Body of pancreas (tissue), 4 donors: ENCODE measurements around the gene CLPTM1L. TPM values are rescaled to one million over a fixed set of nuclear protein-coding genes. Genes with fewer than 3 reads are reported as not detected.
"Not testable (repeated sequence)": the region's sequence is repeated elsewhere in the genome, so short reads cannot be mapped to it uniquely, and the experiment has no call there.

Source experiments
- ATAC-seq: fragments of 150-250 bp; one replicate; pipeline ENCODE4 v1.9.1; 2016
- DNase-seq, 4 donors: peaks; one replicate each; pipeline ENCODE4 v3.0.0-alpha.2; 2019
- H3K27ac ChIP-seq, 4 donors: fragments of 200-600 bp; sonication (generic); 1 replicate in 3 of 4; 2 replicates in 1 of 4; pipeline versions ENCODE4 v1.5.1 to v1.6.1; 2016 to 2019; ENCODE audit warnings: mild to moderate bottlenecking in 1 of 4, mixed read lengths in 1 of 4, moderate library complexity in 1 of 4
- H3K27me3 ChIP-seq, 2 donors: fragments of 200-600 bp; sonication (generic); one replicate each; pipeline ENCODE4 v1.6.0; 2016; ENCODE audit warnings: mild to moderate bottlenecking in 1 of 2
- H3K36me3 ChIP-seq, 2 donors: fragments of 200-600 bp; sonication (generic); replicated peaks in 1 of 2; 2 replicates each; pipeline ENCODE4 v1.5.1; 2016; ENCODE audit warnings: low read depth in 2 of 2; ENCODE audit not compliant: insufficient read depth in 1 of 2
- H3K4me1 ChIP-seq: fragments of 200-600 bp; sonication (generic); one replicate; pipeline ENCODE4 v1.6.0; 2016
- H3K4me3 ChIP-seq, 2 donors: fragments of 200-600 bp; sonication (generic); 1 replicate in 1 of 2; 2 replicates in 1 of 2; pipeline ENCODE4 v1.5.1; 2016 to 2019
- H3K9me3 ChIP-seq, 3 donors: fragments of 200-600 bp; sonication (generic); 1 replicate in 2 of 3; 2 replicates in 1 of 3; pipeline ENCODE4 v1.5.1; 2016
- CTCF ChIP-seq, 7 experiments: fragments of 450-650 bp in 4 of 7; fragments of 200-600 bp in 3 of 7; sonication (generic) in 3 of 7; IDR thresholded peaks; one replicate each; pipeline ENCODE4 v1.5.1; 2016 to 2019; ENCODE audit warnings: antibody characterized with exemption in 7 of 7
- POLR2A ChIP-seq, 3 donors: fragments of 450-650 bp; IDR thresholded peaks; one replicate each; pipeline ENCODE4 v1.6.1; 2016; ENCODE audit warnings: antibody characterized with exemption in 3 of 3, mild to moderate bottlenecking in 2 of 3
- WGBS, 2 donors: methylation state at CpG; one replicate each; pipeline ENCODE4 v1.1.5; 2017; 5-methylcytosine and 5-hydroxymethylcytosine counted together
- intact Hi-C: fragments of 100-400 bp; cut with DNase I; formaldehyde crosslinking; loops from one replicate; pipeline ENCODE4 v1.15.1; 2023
- total RNA-seq, 2 donors: library from RNA; depleted of rRNA; stranded (reverse); fragments of >200 nt; gene quantifications; one replicate each; pipeline ENCODE4 v1.1.0, GENCODE V29; 2016

CLPTM1L gene
- total RNA-seq, 2 donors from 2014 or later, result 91.3 to 109 TPM

DNA sequence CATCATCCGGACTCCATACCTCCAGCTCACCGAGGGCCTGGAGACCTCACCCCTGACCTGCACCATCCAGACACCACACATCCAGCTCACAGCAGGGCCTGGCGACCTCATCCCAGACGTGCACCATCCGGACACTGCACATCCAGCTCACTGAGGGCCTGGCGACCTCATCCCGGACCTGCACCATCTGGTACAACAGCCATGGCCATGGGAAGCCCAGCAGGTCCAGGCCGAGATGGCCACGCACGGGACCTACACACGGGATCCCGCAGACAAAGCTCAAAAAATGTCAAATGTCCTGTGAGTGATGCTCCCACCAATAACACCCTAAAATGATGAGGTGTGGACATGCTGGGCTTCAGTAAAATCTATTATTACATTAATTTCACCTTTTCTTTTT lies 59.8 kb downstream of the CLPTM1L start:
- Histone ChIP-seq H3K9me3 (no peaks in the 10 kb centered on the region), H3K4me3 (no peak overlapping the region), H3K36me3 (no peaks in the 10 kb centered on the region), H3K27me3 (no peaks in the 10 kb centered on the region), H3K27ac (no peak overlapping the region), H3K4me1 (no peaks in the 10 kb centered on the region)
- intact Hi-C loops, result no loop called here
- TF ChIP-seq CTCF (IDR thresholded peaks at IDR 0.05), result no peak
- no peak for TF ChIP-seq POLR2A (IDR thresholded peaks at IDR 0.05)
- ATAC-seq, result no peak
- no peak for DNase-seq
- 82 to 85% methylated on average over 10 to 11 of the region's 12 CpGs for WGBS, 2 donors

DNA sequence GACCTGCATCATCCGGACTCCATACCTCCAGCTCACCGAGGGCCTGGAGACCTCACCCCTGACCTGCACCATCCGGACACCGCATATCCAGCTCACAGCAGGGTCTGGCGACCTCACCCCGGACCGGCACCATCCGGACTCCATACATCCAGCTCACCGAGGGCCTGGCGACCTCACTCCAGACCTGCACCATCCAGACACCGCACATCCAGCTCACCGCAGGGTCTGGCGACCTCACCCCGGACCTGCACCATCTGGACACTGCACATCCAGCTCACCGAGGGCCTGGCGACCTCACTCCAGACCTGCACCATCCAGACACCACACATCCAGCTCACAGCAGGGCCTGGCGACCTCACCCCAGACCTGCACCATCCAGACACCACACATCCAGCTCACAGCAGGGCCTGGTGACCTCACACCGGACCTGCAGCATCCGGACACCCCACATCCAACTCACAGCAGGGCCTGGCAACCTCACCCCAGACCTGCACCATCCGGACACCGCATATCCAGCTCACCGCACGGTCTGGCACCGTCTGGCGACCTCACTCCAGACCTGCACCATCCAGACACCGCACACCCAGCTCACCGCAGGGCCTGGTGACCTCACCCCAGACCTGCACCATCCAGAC lies 60.4 kb downstream of the CLPTM1L start:
- 76 to 78% methylated on average over 14 to 15 of the region's 27 CpGs for WGBS, 2 donors
- H3K27ac ChIP-seq, ATAC-seq, DNase-seq, H3K36me3 ChIP-seq, H3K9me3 ChIP-seq, H3K4me1 ChIP-seq, H3K4me3 ChIP-seq, intact Hi-C loops, H3K27me3 ChIP-seq: not testable (repeated sequence)

- H3K36me3 ChIP-seq, intact Hi-C loops, ATAC-seq, H3K27me3 ChIP-seq, H3K9me3 ChIP-seq, H3K4me3 ChIP-seq, DNase-seq, H3K4me1 ChIP-seq, H3K27ac ChIP-seq: not testable (repeated sequence)
- WGBS, 2 donors, result 77% methylated on average over 16 of the region's 16 CpGs; no CpG with 5 or more reads in 1 of the 2 donors
These were observed 61.2 kb downstream of the CLPTM1L start for GRCh38 chr5:1283729-1284041.

DNA sequence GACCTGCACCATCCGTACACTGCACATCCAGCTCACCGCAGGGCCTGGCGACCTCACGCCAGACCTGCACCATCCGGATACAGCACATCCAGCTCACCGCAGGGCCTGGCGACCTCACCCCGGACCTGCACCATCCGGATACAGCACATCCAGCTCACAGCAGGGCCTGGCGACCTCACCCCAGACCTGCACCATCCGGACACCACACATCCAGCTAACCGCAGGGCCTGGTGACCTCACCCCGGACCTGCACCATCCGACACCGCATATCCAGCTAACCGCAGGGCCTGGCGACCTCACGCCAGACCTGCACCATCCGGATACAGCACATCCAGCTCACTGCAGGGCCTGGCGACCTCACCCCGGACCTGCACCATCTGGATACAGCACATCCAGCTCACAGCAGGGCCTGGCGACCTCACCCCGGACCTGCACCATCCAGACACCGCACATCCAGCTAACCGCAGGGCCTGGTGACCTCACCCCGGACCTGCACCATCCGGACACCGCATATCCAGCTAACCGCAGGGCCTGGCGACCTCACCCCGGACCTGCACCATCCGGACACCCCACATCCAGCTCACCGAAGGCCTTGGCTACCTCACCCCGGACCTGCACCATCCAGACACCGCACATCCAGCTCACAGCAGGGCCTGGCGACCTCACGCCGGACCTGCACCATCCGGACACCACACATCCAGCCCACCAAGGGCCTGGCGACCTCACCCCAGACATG lies 61.7 kb downstream of the CLPTM1L start:
- H3K27ac ChIP-seq, H3K4me3 ChIP-seq, H3K27me3 ChIP-seq, H3K4me1 ChIP-seq, H3K9me3 ChIP-seq, DNase-seq, intact Hi-C loops, ATAC-seq, H3K36me3 ChIP-seq: not testable (repeated sequence)
- WGBS, 2 donors, result 81 to 83% methylated on average over 21 to 39 of the region's 40 CpGs

DNA sequence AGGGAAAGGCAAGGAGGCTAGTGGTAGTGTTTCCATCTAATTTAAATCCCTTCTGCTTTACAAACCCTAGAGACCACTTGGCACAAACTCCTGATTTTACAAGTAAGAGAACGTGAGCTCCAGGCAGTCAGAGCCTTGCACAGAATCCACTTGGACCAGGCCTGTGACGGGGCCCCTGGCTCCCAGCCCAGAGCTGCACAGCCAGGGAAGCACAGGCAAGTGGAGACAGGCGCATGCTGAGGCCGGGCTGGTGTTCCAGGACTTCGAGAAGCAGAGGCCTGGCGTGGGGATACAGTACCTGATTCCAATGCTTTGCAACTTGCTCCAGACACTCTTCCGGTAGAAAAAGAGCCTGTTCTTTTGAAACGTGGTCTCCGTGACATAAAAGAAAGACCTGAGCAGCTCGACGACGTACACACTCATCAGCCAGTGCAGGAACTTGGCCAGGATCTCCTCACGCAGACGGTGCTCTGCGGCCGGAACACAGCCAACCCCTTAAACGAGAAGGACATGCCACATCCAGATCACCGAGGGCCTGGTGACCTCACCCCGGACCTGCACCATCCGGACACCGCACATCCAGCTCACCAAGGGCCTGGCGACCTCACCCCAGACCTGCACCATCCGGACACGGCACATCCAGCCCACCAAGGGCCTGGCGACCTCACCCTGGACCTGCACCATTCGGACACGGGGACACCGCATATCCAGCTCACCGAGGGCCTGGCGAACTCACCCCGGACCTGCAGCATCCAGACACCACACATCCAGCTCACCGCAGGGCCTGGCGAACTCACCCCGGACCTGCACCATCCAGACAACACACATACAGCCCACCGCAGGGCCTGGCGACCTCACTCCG lies 62.5 kb downstream of the CLPTM1L start:
- 75% methylated on average over 34 to 37 of the region's 37 CpGs for WGBS, 2 donors
- Histone ChIP-seq H3K4me1 (no peaks in the 10 kb centered on the region), H3K9me3 (no peaks in the 10 kb centered on the region), H3K4me3 (no peak overlapping the region), H3K27ac (no peak overlapping the region), H3K36me3 (no peaks in the 10 kb centered on the region), H3K27me3 (no peaks in the 10 kb centered on the region)
- intact Hi-C loops, result no loop called here
- TF ChIP-seq POLR2A (IDR thresholded peaks at IDR 0.05) (no peak), CTCF (IDR thresholded peaks at IDR 0.05) (no peak)
- ATAC-seq, result no peak
- no peak for DNase-seq
